Activated naive CD8-positive, alpha-beta T cell treated with anti-CD3 and anti-CD28 coated beads, Interleukin-2, amount 10 ng/mL, durations not matched to agents 7 days and 5 days (primary cell): ENCODE measurements around the gene CASTOR2. TPM values are rescaled to one million over a fixed set of nuclear protein-coding genes. Genes with fewer than 3 reads are reported as not detected.
"Not testable (repeated sequence)": the region's sequence is repeated elsewhere in the genome, so short reads cannot be mapped to it uniquely, and the experiment has no call there.

Source experiments
- ATAC-seq: fragments of 150-1000 bp; cut with Tn5 transposase; one replicate; pipeline ENCODE4 v1.10.0; 2021; ENCODE audit warnings: low read depth, moderate library complexity
- POLR2A ChIA-PET: fragments of 350-600 bp; sonication (Branson Sonifier 250); formaldehyde crosslinking; loops from one replicate; lab custom pipeline; 2021; ENCODE audit warnings: antibody characterized with exemption; lab: Charles Lee
- DNase-seq: peaks from one replicate; pipeline ENCODE4 v3.0.0; 2021
- H3K27ac Mint-ChIP-seq: one replicate; pipeline ENCODE4 v1.8.0; 2022; ENCODE audit warnings: mild to moderate bottlenecking, mixed read lengths
- H3K27me3 Mint-ChIP-seq: one replicate; pipeline ENCODE4 v1.8.0; 2022; ENCODE audit warnings: mild to moderate bottlenecking, moderate library complexity, mixed read lengths
- H3K36me3 Mint-ChIP-seq: one replicate; pipeline ENCODE4 v1.8.0; 2021; ENCODE audit warnings: mild to moderate bottlenecking, mixed read lengths
- H3K4me1 Mint-ChIP-seq: one replicate; pipeline ENCODE4 v1.8.0; 2021; ENCODE audit warnings: mixed read lengths
- H3K4me3 Mint-ChIP-seq: one replicate; pipeline ENCODE4 v1.8.0; 2022; ENCODE audit warnings: mild to moderate bottlenecking, moderate library complexity, mixed read lengths
- H3K9me3 Mint-ChIP-seq: one replicate; pipeline ENCODE4 v1.8.0; 2021; ENCODE audit warnings: mixed read lengths
- total RNA-seq, 2 experiments: library from RNA; stranded (reverse); gene quantifications; one replicate each; pipeline ENCODE4 v1.2.3, GENCODE V29; 2021

CASTOR2 gene
- 1 to 10 TPM; 2.6 to 3.1 TPM for total RNA-seq

- H3K27ac Mint-ChIP-seq, H3K27me3 Mint-ChIP-seq, H3K36me3 Mint-ChIP-seq, H3K9me3 Mint-ChIP-seq, POLR2A ChIA-PET, H3K4me1 Mint-ChIP-seq: not testable (repeated sequence)
- DNase-seq (peak; percentile 73), ATAC-seq (peak; percentile 90)
- H3K4me3 Mint-ChIP-seq, result peak within 1 kb of the TSS; percentile 59
Observed at GRCh38 chr7:74964511-74965119, at the start of gene CASTOR2. TSS of gene CASTOR2 (plus strand) at chr7:74964705. CDS start at chr7:74964986, 281 bp downstream.

DNA sequence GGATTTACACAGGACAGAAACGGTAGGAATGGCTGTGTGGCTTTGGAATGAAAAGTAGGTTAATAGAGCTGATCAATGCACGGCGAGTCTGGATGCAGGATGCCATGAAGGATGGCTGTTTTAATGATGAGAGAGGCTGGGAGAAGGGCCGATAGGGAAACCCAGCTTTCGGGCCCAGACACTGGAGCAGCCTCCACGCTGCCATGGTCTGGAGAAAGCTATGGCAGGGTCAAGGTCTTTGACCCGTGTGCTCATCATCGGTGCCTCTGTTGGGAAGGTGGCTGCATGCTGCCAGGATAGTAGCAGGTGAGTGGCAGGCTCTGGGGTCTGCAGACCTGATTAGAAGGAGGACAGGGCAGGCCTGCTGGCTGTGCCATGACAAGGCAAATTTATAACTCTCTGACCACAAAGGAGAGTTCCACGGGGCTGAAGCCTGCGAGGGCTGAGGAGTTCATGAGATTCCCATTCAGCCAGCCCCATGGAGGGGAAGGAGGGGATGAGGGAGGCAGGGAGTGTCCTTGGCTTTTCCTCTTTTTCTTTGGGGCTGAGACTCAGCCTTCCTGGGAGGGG is 42.1 kb upstream of the CASTOR2 start:
- not testable (repeated sequence) for H3K9me3 Mint-ChIP-seq

GRCh38 chr7:74923644-74924043 is 40.9 kb upstream of the CASTOR2 start:
- H3K4me1 Mint-ChIP-seq, H3K27me3 Mint-ChIP-seq, ATAC-seq, H3K36me3 Mint-ChIP-seq, H3K9me3 Mint-ChIP-seq, H3K4me3 Mint-ChIP-seq, H3K27ac Mint-ChIP-seq, POLR2A ChIA-PET, DNase-seq: not testable (repeated sequence)

More for the DNA sequence above, 42.1 kb upstream of the CASTOR2 start:
- ATAC-seq, POLR2A ChIA-PET, H3K27ac Mint-ChIP-seq, DNase-seq, H3K4me1 Mint-ChIP-seq, H3K4me3 Mint-ChIP-seq, H3K27me3 Mint-ChIP-seq, H3K36me3 Mint-ChIP-seq: not testable (repeated sequence)

GRCh38 chr7:74926968-74927367 is 37.5 kb upstream of the CASTOR2 start:
- H3K4me3 Mint-ChIP-seq, H3K9me3 Mint-ChIP-seq, H3K27ac Mint-ChIP-seq, H3K36me3 Mint-ChIP-seq, H3K27me3 Mint-ChIP-seq, POLR2A ChIA-PET, DNase-seq, ATAC-seq, H3K4me1 Mint-ChIP-seq: not testable (repeated sequence)

- H3K4me3 Mint-ChIP-seq, DNase-seq, H3K36me3 Mint-ChIP-seq, H3K4me1 Mint-ChIP-seq, POLR2A ChIA-PET, H3K9me3 Mint-ChIP-seq, H3K27ac Mint-ChIP-seq, H3K27me3 Mint-ChIP-seq, ATAC-seq: not testable (repeated sequence)
Observed at GRCh38 chr7:74931563-74932328, 32.8 kb upstream of the CASTOR2 start.

DNA sequence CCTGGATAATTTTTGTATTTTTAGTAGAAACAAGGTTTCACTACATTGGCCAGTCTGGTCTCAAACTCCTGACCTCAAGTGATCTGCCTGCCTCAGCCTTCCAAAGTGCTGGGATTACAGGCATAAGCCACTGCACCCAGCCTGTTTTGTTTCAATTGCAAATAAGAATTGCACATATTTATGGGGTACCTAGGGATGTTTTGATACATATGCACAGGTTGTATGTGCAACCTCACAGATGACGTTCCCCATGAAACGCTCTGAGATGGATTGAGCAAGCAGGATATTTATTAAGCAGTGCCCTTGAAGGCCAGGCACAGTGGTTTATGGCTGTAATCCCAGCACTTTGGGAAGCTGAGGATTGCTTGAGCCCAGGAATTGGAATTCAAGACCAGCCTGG is 25.1 kb upstream of the CASTOR2 start:
- H3K4me1 Mint-ChIP-seq, DNase-seq, POLR2A ChIA-PET, H3K4me3 Mint-ChIP-seq, H3K27me3 Mint-ChIP-seq, ATAC-seq, H3K27ac Mint-ChIP-seq, H3K36me3 Mint-ChIP-seq, H3K9me3 Mint-ChIP-seq: not testable (repeated sequence)

GRCh38 chr7:74941302-74942069 is 23.0 kb upstream of the CASTOR2 start:
- ATAC-seq, DNase-seq, POLR2A ChIA-PET, H3K4me3 Mint-ChIP-seq, H3K27me3 Mint-ChIP-seq, H3K27ac Mint-ChIP-seq, H3K4me1 Mint-ChIP-seq, H3K36me3 Mint-ChIP-seq, H3K9me3 Mint-ChIP-seq: not testable (repeated sequence)

DNA sequence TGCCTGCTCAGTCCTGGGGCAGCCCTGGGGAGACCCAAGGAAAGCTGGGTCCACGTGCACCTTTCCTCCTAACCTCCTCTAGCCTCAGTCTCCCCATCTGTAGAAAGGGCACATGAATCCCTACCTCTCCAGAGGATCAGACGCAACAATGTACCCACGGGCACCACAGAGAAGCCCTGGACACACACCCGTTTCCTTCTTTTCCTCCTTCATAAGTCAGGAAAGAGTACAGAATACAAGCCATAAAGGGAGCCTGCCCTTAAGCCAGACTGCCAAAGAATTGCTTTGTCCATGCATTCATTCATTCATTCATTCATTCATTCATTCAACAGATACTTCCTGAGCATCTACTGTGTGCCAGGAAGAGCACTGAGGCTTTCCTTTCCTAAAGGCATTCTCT is 20.6 kb upstream of the CASTOR2 start:
- H3K4me1 Mint-ChIP-seq, H3K4me3 Mint-ChIP-seq, DNase-seq, H3K27ac Mint-ChIP-seq, H3K9me3 Mint-ChIP-seq, POLR2A ChIA-PET, ATAC-seq, H3K27me3 Mint-ChIP-seq, H3K36me3 Mint-ChIP-seq: not testable (repeated sequence)

DNA sequence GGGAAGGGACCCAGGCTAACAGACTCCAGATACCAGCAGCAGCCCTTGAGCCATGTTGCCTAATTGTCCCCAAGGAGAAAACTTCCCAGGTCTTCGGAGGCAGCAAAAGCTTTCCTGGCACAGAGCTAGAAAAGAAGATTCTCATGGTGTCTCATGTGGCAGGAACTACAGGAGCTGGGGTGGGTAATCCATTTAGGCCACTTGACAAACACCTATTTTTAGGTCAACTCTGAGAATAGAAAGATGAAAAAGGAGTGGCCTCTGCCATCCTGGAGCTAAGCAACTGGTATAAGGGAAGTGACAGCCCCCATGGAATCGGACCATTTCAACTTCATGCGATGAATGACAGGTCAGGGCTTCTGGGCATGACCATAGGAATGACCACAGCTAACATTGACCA is 16.8 kb upstream of the CASTOR2 start:
- H3K4me3 Mint-ChIP-seq, H3K4me1 Mint-ChIP-seq, H3K9me3 Mint-ChIP-seq, H3K36me3 Mint-ChIP-seq, POLR2A ChIA-PET, DNase-seq, H3K27me3 Mint-ChIP-seq, ATAC-seq, H3K27ac Mint-ChIP-seq: not testable (repeated sequence)

DNA sequence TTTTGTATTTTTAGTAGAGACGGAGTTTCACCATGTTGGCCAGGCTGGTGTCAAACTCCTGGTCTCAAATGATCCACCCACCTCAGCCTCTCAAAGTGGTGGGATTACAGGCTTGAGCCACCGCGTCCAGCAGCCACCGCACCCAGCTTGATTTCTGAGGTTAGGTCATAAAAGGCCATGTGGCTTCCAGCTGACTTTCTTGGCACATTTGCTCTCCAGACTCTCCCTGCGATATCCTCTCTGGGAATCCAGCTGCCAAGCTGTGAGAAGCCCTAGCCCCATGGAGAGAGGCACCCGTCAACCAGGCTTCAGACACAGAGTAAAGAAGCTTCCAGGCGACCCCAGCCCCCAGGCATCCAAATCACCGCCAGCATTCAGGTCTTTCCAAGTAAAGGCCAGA is 10.7 kb upstream of the CASTOR2 start:
- H3K27ac Mint-ChIP-seq, H3K9me3 Mint-ChIP-seq, H3K36me3 Mint-ChIP-seq, H3K4me3 Mint-ChIP-seq, POLR2A ChIA-PET, H3K27me3 Mint-ChIP-seq, H3K4me1 Mint-ChIP-seq, ATAC-seq, DNase-seq: not testable (repeated sequence)

GRCh38 chr7:74958328-74958727 is 6.2 kb upstream of the CASTOR2 start:
- H3K36me3 Mint-ChIP-seq, H3K4me3 Mint-ChIP-seq, H3K27me3 Mint-ChIP-seq, POLR2A ChIA-PET, H3K9me3 Mint-ChIP-seq, DNase-seq, H3K4me1 Mint-ChIP-seq, H3K27ac Mint-ChIP-seq, ATAC-seq: not testable (repeated sequence)

GRCh38 chr7:74963704-74964510 is 598 bp upstream of the CASTOR2 start:
- DNase-seq, result peak; percentile 40
- H3K9me3 Mint-ChIP-seq, POLR2A ChIA-PET: not testable (repeated sequence)

More at GRCh38 chr7:74963704-74964510, 598 bp upstream of the CASTOR2 start:
- H3K4me3 Mint-ChIP-seq, result peak overlapping the region; percentile 59
- H3K27me3 Mint-ChIP-seq, H3K4me1 Mint-ChIP-seq, H3K36me3 Mint-ChIP-seq, H3K27ac Mint-ChIP-seq: not testable (repeated sequence)
- peak; percentile 65 for ATAC-seq
